ENCODE measurements around the gene TMEM120B. TPM values are rescaled to one million over a fixed set of nuclear protein-coding genes. Genes with fewer than 3 reads are reported as not detected.
A peak's percentile ranks its signal among the peaks of the same experiment; 100 is the strongest.
"Not testable (repeated sequence)": the region's sequence is repeated elsewhere in the genome, so short reads cannot be mapped to it uniquely, and the experiment has no call there.

The TMEM120B gene
- total RNA-seq, 1 donor from 2014 or later, result 9.7 TPM

GRCh38 chr12:121751034-121751433 is 38.5 kb downstream of the TMEM120B start:
- peaks cover 0 to 8% of the 10 kb centered on the region in 2 donors for H3K4me1 ChIP-seq
- no peak overlapping the region for H3K4me3 ChIP-seq
- no peak for DNase-seq (ENCODE audit: low spot score in 2 of 2)
- H3K9me3 ChIP-seq, result no peaks in the 10 kb centered on the region
- no peak overlapping the region for H3K27ac ChIP-seq
- intact Hi-C loops (cut with DNase I), result no loop called here
- no peaks in the 10 kb centered on the region for H3K27me3 ChIP-seq
- H3K36me3 ChIP-seq, result no peaks in the 10 kb centered on the region
- TF ChIP-seq CTCF (IDR thresholded peaks at IDR 0.05), result no peak

- H3K4me1 ChIP-seq, result peaks cover 0 to 8% of the 10 kb centered on the region in 2 donors
- intact Hi-C loops (cut with DNase I), result no loop called here
- no peaks in the 10 kb centered on the region for H3K9me3 ChIP-seq
- no peak for TF ChIP-seq CTCF (IDR thresholded peaks at IDR 0.05)
- H3K36me3 ChIP-seq, result no peaks in the 10 kb centered on the region
- H3K4me3 ChIP-seq, result no peak overlapping the region
- H3K27me3 ChIP-seq, result no peaks in the 10 kb centered on the region
- no peak overlapping the region for H3K27ac ChIP-seq
- DNase-seq (ENCODE audit: low spot score in 2 of 2), result no peak
Measured at GRCh38 chr12:121751749-121752351, 39.3 kb downstream of the TMEM120B start.

- intact Hi-C loops (cut with DNase I), result no loop called here
- Histone ChIP-seq H3K27ac (peak overlapping the region; percentile 69 to 71), H3K4me3 (no peak overlapping the region), H3K36me3 (no peaks in the 10 kb centered on the region), H3K9me3 (no peaks in the 10 kb centered on the region), H3K27me3 (no peaks in the 10 kb centered on the region), H3K4me1 (peaks cover 0 to 8% of the 10 kb centered on the region in 2 donors)
- TF ChIP-seq CTCF (IDR thresholded peaks at IDR 0.05), result no peak
- DNase-seq (ENCODE audit: low spot score in 2 of 2), result peak; percentile 22 to 82
Measured at GRCh38 chr12:121753844-121754264, 41.3 kb downstream of the TMEM120B start.

GRCh38 chr12:121754836-121755235 is 42.3 kb downstream of the TMEM120B start:
- DNase-seq (ENCODE audit: low spot score in 2 of 2), result no peak
- Histone ChIP-seq H3K9me3 (no peaks in the 10 kb centered on the region), H3K4me1 (peaks cover 0 to 8% of the 10 kb centered on the region in 2 donors), H3K36me3 (no peaks in the 10 kb centered on the region), H3K27ac (peak overlapping the region; percentile 69 to 71), H3K4me3 (no peak overlapping the region), H3K27me3 (no peaks in the 10 kb centered on the region)
- intact Hi-C loops (cut with DNase I), result no loop called here
- TF ChIP-seq CTCF (IDR thresholded peaks at IDR 0.05), result no peak

GRCh38 chr12:121755591-121755990 is 43.0 kb downstream of the TMEM120B start:
- intact Hi-C loops (cut with DNase I), result no loop called here
- Histone ChIP-seq H3K9me3 (no peaks in the 10 kb centered on the region), H3K4me3 (no peak overlapping the region), H3K36me3 (no peaks in the 10 kb centered on the region), H3K27me3 (no peaks in the 10 kb centered on the region), H3K27ac (no peak overlapping the region), H3K4me1 (peaks cover 0 to 8% of the 10 kb centered on the region in 2 donors)
- no peak for DNase-seq (ENCODE audit: low spot score in 2 of 2)
- TF ChIP-seq CTCF (IDR thresholded peaks at IDR 0.05), result no peak

- H3K4me1 ChIP-seq; DNase-seq (ENCODE audit: low spot score in 2 of 2); H3K4me3 ChIP-seq; H3K27me3 ChIP-seq; H3K27ac ChIP-seq; H3K36me3 ChIP-seq; H3K9me3 ChIP-seq; intact Hi-C loops (cut with DNase I): not testable (repeated sequence)
Measured at GRCh38 chr12:121758536-121758935, 46.0 kb downstream of the TMEM120B start.

Data from ascending aorta (tissue), 2 donors.